ENCODE results near the gene SYNPO2.

The SYNPO2 gene

GRCh38 chr4:119041951-119042560, 153.4 kb downstream of the SYNPO2 start:
- no peak for TF ChIP-seq GATA2 (IDR thresholded peaks at IDR 0.05; ENCODE audit: low read depth, low read length)
- no peak for TF ChIP-seq GATA3 (IDR thresholded peaks at IDR 0.05; ENCODE audit: low read depth, low read length)

GRCh38 chr4:119046263-119046662, 157.6 kb downstream of the SYNPO2 start:
- TF ChIP-seq GATA2 (IDR thresholded peaks at IDR 0.05; ENCODE audit: low read depth, low read length) (no peak), GATA3 (IDR thresholded peaks at IDR 0.05; ENCODE audit: low read depth, low read length) (no peak)

GRCh38 chr4:119048446-119048845, 159.8 kb downstream of the SYNPO2 start:
- no peak for TF ChIP-seq GATA2 (IDR thresholded peaks at IDR 0.05; ENCODE audit: low read depth, low read length)
- no peak for TF ChIP-seq GATA3 (IDR thresholded peaks at IDR 0.05; ENCODE audit: low read depth, low read length)

- TF ChIP-seq GATA2 (IDR thresholded peaks at IDR 0.05; ENCODE audit: low read depth, low read length) = no peak
- no peak for TF ChIP-seq GATA3 (IDR thresholded peaks at IDR 0.05; ENCODE audit: low read depth, low read length)
Observed at GRCh38 chr4:119049342-119049741, 160.7 kb downstream of the SYNPO2 start.

GRCh38 chr4:119050527-119051090, 162.0 kb downstream of the SYNPO2 start:
- TF ChIP-seq GATA3 (IDR thresholded peaks at IDR 0.05; ENCODE audit: low read depth, low read length) (no peak), GATA2 (IDR thresholded peaks at IDR 0.05; ENCODE audit: low read depth, low read length) (no peak)

GRCh38 chr4:119053245-119053644, 164.6 kb downstream of the SYNPO2 start:
- TF ChIP-seq GATA3 (IDR thresholded peaks at IDR 0.05; ENCODE audit: low read depth, low read length) = no peak
- TF ChIP-seq GATA2 (IDR thresholded peaks at IDR 0.05; ENCODE audit: low read depth, low read length) = no peak

- TF ChIP-seq GATA3 (IDR thresholded peaks at IDR 0.05; ENCODE audit: low read depth, low read length) (no peak), GATA2 (IDR thresholded peaks at IDR 0.05; ENCODE audit: low read depth, low read length) (no peak)
Observed at GRCh38 chr4:119053997-119054396, 165.3 kb downstream of the SYNPO2 start.

- TF ChIP-seq GATA2 (IDR thresholded peaks at IDR 0.05; ENCODE audit: low read depth, low read length) = no peak
- TF ChIP-seq GATA3 (IDR thresholded peaks at IDR 0.05; ENCODE audit: low read depth, low read length) = no peak
Observed at GRCh38 chr4:119057417-119057816, 168.8 kb downstream of the SYNPO2 start.

- no peak for TF ChIP-seq GATA2 (IDR thresholded peaks at IDR 0.05; ENCODE audit: low read depth, low read length)
- no peak for TF ChIP-seq GATA3 (IDR thresholded peaks at IDR 0.05; ENCODE audit: low read depth, low read length)
Observed at GRCh38 chr4:119059221-119059620, 170.6 kb downstream of the SYNPO2 start.

- TF ChIP-seq GATA2 (IDR thresholded peaks at IDR 0.05; ENCODE audit: low read depth, low read length) (no peak), GATA3 (IDR thresholded peaks at IDR 0.05; ENCODE audit: low read depth, low read length) (no peak)
Observed at GRCh38 chr4:119068529-119068962, 179.9 kb downstream of the SYNPO2 start.

- no peak for TF ChIP-seq GATA3 (IDR thresholded peaks at IDR 0.05; ENCODE audit: low read depth, low read length)
- TF ChIP-seq GATA2 (IDR thresholded peaks at IDR 0.05; ENCODE audit: low read depth, low read length) = no peak
Observed at GRCh38 chr4:119070301-119070700, 181.6 kb downstream of the SYNPO2 start.

GRCh38 chr4:119080721-119081541, 192.3 kb downstream of the SYNPO2 start:
- TF ChIP-seq GATA2 (IDR thresholded peaks at IDR 0.05; ENCODE audit: low read depth, low read length) = no peak
- TF ChIP-seq GATA3 (IDR thresholded peaks at IDR 0.05; ENCODE audit: low read depth, low read length) = no peak

GRCh38 chr4:119081542-119081859, 192.8 kb downstream of the SYNPO2 start:
- TF ChIP-seq GATA3 (IDR thresholded peaks at IDR 0.05; ENCODE audit: low read depth, low read length) (no peak), GATA2 (IDR thresholded peaks at IDR 0.05; ENCODE audit: low read depth, low read length) (no peak)

- TF ChIP-seq GATA2 (IDR thresholded peaks at IDR 0.05; ENCODE audit: low read depth, low read length) (no peak), GATA3 (IDR thresholded peaks at IDR 0.05; ENCODE audit: low read depth, low read length) (no peak)
Observed at GRCh38 chr4:119081943-119082342, 193.3 kb downstream of the SYNPO2 start.

GRCh38 chr4:119082661-119083060, 194.0 kb downstream of the SYNPO2 start:
- TF ChIP-seq GATA2 (IDR thresholded peaks at IDR 0.05; ENCODE audit: low read depth, low read length) (no peak), GATA3 (IDR thresholded peaks at IDR 0.05; ENCODE audit: low read depth, low read length) (no peak)

Data from SH-SY5Y (cell line).